Sigmoid colon (tissue), 7 donors: Measurements from ENCODE around the gene NAP1L5. TPM values are rescaled to one million over a fixed set of nuclear protein-coding genes. Genes with fewer than 3 reads are reported as not detected.

Experiments used
- DNase-seq: peaks from one replicate; pipeline ENCODE4 v3.0.0-alpha.2; 2019
- H3K27ac ChIP-seq, 4 donors: fragments of 200-600 bp; sonication (generic); one replicate each; pipeline ENCODE4 v1.5.1; 2016 to 2019; ENCODE audit warnings: mild to moderate bottlenecking in 1 of 4
- H3K27me3 ChIP-seq, 3 donors: fragments of 200-600 bp; sonication (generic); one replicate each; pipeline ENCODE4 v1.5.1; 2019; ENCODE audit warnings: mild to moderate bottlenecking in 1 of 3
- H3K36me3 ChIP-seq, 4 donors: fragments of 200-600 bp; sonication (generic); one replicate each; pipeline ENCODE4 v1.5.1; 2016 to 2019
- H3K4me1 ChIP-seq, 4 donors: fragments of 200-600 bp; sonication (generic); one replicate each; pipeline ENCODE4 v1.5.1; 2017 to 2019
- H3K4me3 ChIP-seq, 4 donors: fragments of 200-600 bp; sonication (generic); one replicate each; pipeline ENCODE4 v1.5.1; 2017 to 2019; ENCODE audit warnings: mild to moderate bottlenecking in 2 of 4, moderate library complexity in 1 of 4
- H3K9me3 ChIP-seq, 4 donors: fragments of 200-600 bp in 3 of 4; sonication (generic) in 3 of 4; one replicate each; pipeline versions ENCODE4 v1.5.1 to v1.6.1; 2013 to 2019
- EP300 ChIP-seq, 4 donors: sonication (generic); formaldehyde crosslinking; IDR thresholded peaks; one replicate each; pipeline ENCODE4 v1.6.1; 2017; ENCODE audit warnings: antibody characterized with exemption in 4 of 4
- POLR2A ChIP-seq, 2 donors: fragments of 450-650 bp; IDR thresholded peaks; one replicate each; pipeline ENCODE4 v1.6.1; 2016; ENCODE audit warnings: antibody characterized with exemption in 2 of 2, mild to moderate bottlenecking in 2 of 2, moderate library complexity in 2 of 2
- POLR2AphosphoS5 ChIP-seq, 4 donors: sonication (generic); formaldehyde crosslinking; IDR thresholded peaks; one replicate each; pipeline ENCODE4 v1.6.1; 2017; ENCODE audit warnings: antibody characterized with exemption in 4 of 4
- WGBS, 2 donors: extraction: QIAGEN DNeasy Blood & Tissue Kit; methylation state at CpG; one replicate each; pipeline ENCODE4 v1.1.7; 2013; 5-methylcytosine and 5-hydroxymethylcytosine counted together
- intact Hi-C: fragments of 100-400 bp; cut with DNase I; formaldehyde crosslinking; loops from one replicate; pipeline ENCODE4 v1.15.1; 2023
- polyA plus RNA-seq, 3 donors: library from polyadenylated mRNA; stranded (reverse); fragments of 200-250 nt; gene quantifications; one replicate each; pipeline ENCODE4 v1.2.3, GENCODE V29; 2013
- small RNA-seq, 3 donors: library from RNA; depleted of rRNA; stranded (forward); fragments of <200 nt; gene quantifications; one replicate each; pipeline ENCODE3, GENCODE V24; 2016
- total RNA-seq, 4 donors: library from RNA; depleted of rRNA; stranded (reverse); fragments of >200 nt; gene quantifications; one replicate each; pipeline ENCODE4 v1.1.0, GENCODE V29; 2016
- TF ChIP-seq, protein P1 (sequence below), 4 experiments: fragments of 450-650 bp in 3 of 4; fragments of 200-600 bp in 1 of 4; IDR thresholded peaks; one replicate each; pipeline ENCODE4 v1.5.1; 2016 to 2019; ENCODE audit warnings: antibody characterized with exemption in 4 of 4, mild to moderate bottlenecking in 3 of 4, moderate library complexity in 2 of 4
- donor health status: healthy with polysubstance abuse.
- donor health status: Bipolar disorder and iron deficiency.
- donor health status: healthy.

The NAP1L5 gene
- total and polyA plus RNA-seq, 7 donors: 1.4 to 13.6 (median 7.3) TPM

- Histone ChIP-seq H3K27me3 (no peaks in the 10 kb centered on the region), H3K9me3 (no peaks in the 10 kb centered on the region), H3K4me1 (peaks cover 0 to 27% (median 15%) of the 10 kb centered on the region in 4 donors), H3K36me3 (peaks cover 0 to 40% (median 8%) of the 10 kb centered on the region in 4 donors), H3K27ac (no peak overlapping the region), H3K4me3 (no peak overlapping the region)
- TF ChIP-seq EP300 (IDR thresholded peaks at IDR 0.05) (no peak), POLR2A (IDR thresholded peaks at IDR 0.05) (no peak), POLR2AphosphoS5 (IDR thresholded peaks at IDR 0.05) (no peak)
- TF ChIP-seq, protein P1, sequence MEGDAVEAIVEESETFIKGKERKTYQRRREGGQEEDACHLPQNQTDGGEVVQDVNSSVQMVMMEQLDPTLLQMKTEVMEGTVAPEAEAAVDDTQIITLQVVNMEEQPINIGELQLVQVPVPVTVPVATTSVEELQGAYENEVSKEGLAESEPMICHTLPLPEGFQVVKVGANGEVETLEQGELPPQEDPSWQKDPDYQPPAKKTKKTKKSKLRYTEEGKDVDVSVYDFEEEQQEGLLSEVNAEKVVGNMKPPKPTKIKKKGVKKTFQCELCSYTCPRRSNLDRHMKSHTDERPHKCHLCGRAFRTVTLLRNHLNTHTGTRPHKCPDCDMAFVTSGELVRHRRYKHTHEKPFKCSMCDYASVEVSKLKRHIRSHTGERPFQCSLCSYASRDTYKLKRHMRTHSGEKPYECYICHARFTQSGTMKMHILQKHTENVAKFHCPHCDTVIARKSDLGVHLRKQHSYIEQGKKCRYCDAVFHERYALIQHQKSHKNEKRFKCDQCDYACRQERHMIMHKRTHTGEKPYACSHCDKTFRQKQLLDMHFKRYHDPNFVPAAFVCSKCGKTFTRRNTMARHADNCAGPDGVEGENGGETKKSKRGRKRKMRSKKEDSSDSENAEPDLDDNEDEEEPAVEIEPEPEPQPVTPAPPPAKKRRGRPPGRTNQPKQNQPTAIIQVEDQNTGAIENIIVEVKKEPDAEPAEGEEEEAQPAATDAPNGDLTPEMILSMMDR (IDR thresholded peaks at IDR 0.05): no peak
- 89 to 92% methylated on average over 4 of the region's 4 CpGs for WGBS, 2 donors
- no peak for DNase-seq
- intact Hi-C loops: no loop called here
Measured at GRCh38 chr4:88653371-88653946, 44.2 kb downstream of the NAP1L5 start.

DNA sequence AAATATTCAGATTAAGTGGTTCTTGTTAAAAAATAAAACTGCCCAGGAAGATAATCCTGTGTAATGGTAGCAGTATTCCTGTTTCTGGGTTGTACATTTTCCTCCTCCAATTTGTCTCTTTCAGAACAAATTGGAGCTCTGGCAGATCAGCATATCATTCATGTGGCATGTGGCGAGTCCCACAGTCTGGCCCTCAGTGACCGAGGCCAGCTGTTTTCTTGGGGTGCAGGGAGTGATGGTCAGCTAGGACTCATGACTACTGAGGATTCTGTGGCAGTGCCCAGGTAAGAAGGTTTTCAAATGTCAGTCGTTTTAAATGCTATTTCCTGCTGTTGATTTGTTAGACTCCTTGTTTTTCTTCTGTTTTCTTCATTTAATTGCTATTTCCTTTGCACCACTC, 47.9 kb downstream of the NAP1L5 start:
- no peaks in the 10 kb centered on the region for H3K27me3 ChIP-seq
- no peak for TF ChIP-seq POLR2A (IDR thresholded peaks at IDR 0.05)
- TF ChIP-seq, protein P1 (IDR thresholded peaks at IDR 0.05): no peak
- H3K36me3 ChIP-seq: peaks cover 0 to 20% (median 0%) of the 10 kb centered on the region in 4 donors
- H3K4me3 ChIP-seq: no peak overlapping the region
- WGBS, 2 donors: 83 to 89% methylated on average over 3 of the region's 3 CpGs
- H3K4me1 ChIP-seq: peaks cover 0 to 13% (median 10%) of the 10 kb centered on the region in 4 donors
- peak overlapping the region in 1 of 4 donors; percentile 33 for H3K27ac ChIP-seq
- H3K9me3 ChIP-seq: no peaks in the 10 kb centered on the region
- no peak for DNase-seq
- intact Hi-C loops: no loop called here

DNA sequence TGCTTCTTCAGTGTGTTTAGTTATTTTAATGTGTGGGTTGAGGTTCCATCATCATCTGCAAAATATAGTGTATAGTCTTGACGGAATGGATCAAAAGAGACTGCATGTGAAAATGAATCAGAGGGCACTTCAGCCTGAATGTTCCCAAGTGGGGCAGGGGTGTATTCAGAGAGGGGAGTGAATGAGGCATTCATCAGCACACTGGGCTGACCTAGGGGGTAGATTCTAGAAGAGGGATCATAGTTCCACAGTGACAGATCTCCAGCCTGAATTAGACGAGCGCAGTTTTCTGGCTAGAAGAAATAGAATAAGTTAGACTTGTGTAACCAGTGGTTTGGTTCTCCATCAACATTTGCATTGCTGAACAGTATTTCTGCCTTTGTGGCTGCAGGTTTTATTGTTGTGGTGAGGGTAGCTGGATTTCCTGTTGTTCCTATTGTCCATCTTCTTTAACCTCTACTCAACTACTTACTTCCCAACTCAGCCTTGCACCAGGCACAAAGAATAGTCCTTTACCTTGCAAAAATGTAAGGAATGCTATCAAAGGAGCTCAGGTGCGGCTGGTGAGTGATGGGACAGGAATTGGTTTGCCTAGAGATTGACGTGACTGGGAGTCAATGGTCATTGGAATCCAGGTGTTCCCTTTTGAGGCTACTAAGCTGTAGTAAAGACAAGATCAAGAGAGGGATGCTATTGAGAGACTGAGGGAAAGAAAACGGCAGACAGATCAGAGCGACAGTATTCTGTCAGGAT, 50.9 kb downstream of the NAP1L5 start:
- Histone ChIP-seq H3K4me1 (peaks cover 0 to 13% (median 10%) of the 10 kb centered on the region in 4 donors), H3K4me3 (no peak overlapping the region), H3K27ac (no peak overlapping the region), H3K27me3 (no peaks in the 10 kb centered on the region), H3K36me3 (no peaks in the 10 kb centered on the region), H3K9me3 (no peaks in the 10 kb centered on the region)
- TF ChIP-seq POLR2A (IDR thresholded peaks at IDR 0.05): no peak
- TF ChIP-seq, protein P1 (IDR thresholded peaks at IDR 0.05): no peak
- TF ChIP-seq EP300 (IDR thresholded peaks at IDR 0.05): no peak
- TF ChIP-seq POLR2AphosphoS5 (IDR thresholded peaks at IDR 0.05): no peak
- intact Hi-C loops: no loop called here
- WGBS, 2 donors: 94 to 96% methylated on average over 7 of the region's 7 CpGs
- no peak for DNase-seq

DNA sequence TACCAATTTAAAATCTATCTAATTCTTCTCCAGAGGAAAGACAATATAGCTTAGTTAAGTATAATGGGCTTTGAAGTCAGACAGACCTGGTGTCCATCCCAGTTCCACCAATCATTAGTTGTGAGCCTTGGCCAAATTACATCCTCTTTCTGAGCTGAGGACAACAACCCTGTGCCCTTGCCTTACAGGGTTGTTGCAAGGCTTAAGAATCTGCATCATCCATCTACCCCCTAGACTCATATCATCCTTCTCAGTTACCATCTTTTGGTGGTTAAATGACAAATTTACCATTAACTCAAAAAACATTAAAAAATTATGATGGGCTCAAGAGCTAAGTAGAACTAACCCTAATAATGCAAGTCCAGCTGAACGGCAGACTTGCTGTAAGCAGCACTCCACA, 51.6 kb downstream of the NAP1L5 start:
- Histone ChIP-seq H3K4me3 (no peak overlapping the region), H3K27me3 (no peaks in the 10 kb centered on the region), H3K27ac (no peak overlapping the region), H3K9me3 (no peaks in the 10 kb centered on the region), H3K36me3 (no peaks in the 10 kb centered on the region), H3K4me1 (peaks cover 0 to 13% (median 10%) of the 10 kb centered on the region in 4 donors)
- 93 to 97% methylated on average over 1 of the region's 1 CpG for WGBS, 2 donors
- no peak for DNase-seq
- TF ChIP-seq, protein P1 (IDR thresholded peaks at IDR 0.05): no peak
- TF ChIP-seq EP300 (IDR thresholded peaks at IDR 0.05) (no peak), POLR2A (IDR thresholded peaks at IDR 0.05) (no peak), POLR2AphosphoS5 (IDR thresholded peaks at IDR 0.05) (no peak)
- intact Hi-C loops: no loop called here

Small RNA genes lying within 50 kb of the gene (small RNA-seq; reads per million reads assigned to genes)
- 0 reads per million in 3 donors for gene RF02115
- 0 to 0.66 (median 0.07) reads per million in 3 donors for gene RNU6-33P

Other genes with a start within 250 kb of the NAP1L5 start
- 1 to 10 TPM; 4.8 to 7.5 (median 6.0) TPM for gene HERC5, start 240.7 kb downstream of the NAP1L5 start, total RNA-seq
- gene HERC5, start 240.7 kb downstream of the NAP1L5 start, polyA plus RNA-seq: 1 to 10 TPM; 1.4 to 5.0 (median 3.0) TPM
- 100 to 1,000 TPM in 3 of 4 donors, 10 to 100 TPM in 1; 73.1 to 127 (median 111) TPM for gene PYURF, start 174.1 kb downstream of the NAP1L5 start, total RNA-seq
- gene PYURF, start 174.1 kb downstream of the NAP1L5 start, polyA plus RNA-seq: 100 to 1,000 TPM in 2 of 3 donors, 10 to 100 TPM in 1; 72.6 to 126 (median 124) TPM
- 10 to 100 TPM; 34.6 to 44.9 (median 36.3) TPM for gene HERC3, start 105.3 kb downstream of the NAP1L5 start, total RNA-seq
- 10 to 100 TPM; 12.2 to 15.3 (median 13.8) TPM for gene HERC3, start 105.3 kb downstream of the NAP1L5 start, polyA plus RNA-seq